Hematopoietic multipotent progenitor cell treated with erythropoietin and hydrocortisone succinate and interleukin-3 and kit ligand, for 8 days (in vitro differentiated cells): ENCODE results near the gene KL.

Experiments used
- DNase-seq: peaks from one replicate; pipeline ENCODE4 v3.0.0-alpha.2; 2015

Gene KL

DNA sequence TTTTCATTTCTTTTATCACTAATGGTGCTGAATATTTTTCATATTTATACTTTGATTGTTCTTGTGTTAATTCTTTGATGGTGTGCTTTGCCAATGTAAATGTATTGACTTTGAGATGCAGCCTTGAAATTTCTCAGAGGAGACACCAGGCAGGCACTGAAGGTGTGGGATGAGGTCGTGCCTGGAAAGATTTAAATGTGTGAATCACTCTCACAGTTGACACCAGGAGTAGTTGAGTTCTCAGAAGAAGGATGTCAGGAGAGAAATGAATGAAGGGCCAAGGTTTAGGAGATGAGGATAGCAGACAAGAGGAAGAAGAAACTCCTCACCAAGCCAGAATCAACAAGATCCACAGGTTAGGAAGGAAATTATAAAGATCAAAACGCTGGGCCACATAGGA lies 10.1 kb upstream of the KL start:
- no peak for DNase-seq

DNA sequence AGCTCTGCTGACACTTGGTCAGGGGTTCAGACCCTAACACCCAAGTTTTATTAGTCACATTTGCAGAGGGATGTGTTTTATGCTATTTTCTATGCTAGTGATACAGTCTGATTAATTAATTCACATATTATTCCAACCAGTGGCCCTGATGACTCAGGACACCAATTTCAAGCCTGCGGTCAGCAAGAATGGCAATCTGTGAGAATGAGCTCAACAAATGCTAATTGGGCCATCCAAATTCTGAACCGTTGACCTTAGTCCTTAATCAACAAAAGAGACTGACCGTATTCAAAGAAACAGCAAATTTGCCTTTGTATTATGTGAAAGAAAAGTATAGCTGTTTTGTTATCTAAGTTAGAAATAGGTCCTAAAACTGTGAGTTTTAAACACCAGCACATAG lies 9.6 kb upstream of the KL start:
- DNase-seq = no peak

DNA sequence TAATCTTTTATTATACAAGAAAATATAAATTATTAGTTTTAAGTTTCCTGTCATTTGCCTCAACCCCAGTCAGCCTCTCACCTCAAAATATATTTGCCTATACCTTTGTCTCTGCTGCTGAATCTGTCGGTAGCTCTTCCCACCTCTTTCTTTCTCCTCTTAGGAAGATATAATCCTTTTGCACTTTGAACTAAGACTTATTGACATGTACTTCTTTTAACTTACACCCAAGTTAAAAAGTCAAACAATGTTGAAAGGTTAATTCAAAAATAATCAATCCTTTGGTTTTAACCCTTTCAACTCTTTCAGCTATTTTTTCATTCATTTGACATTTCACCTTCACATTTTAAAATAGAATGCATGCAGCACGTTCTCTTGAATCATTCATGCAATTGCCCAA lies 9.0 kb upstream of the KL start:
- no peak for DNase-seq

DNA sequence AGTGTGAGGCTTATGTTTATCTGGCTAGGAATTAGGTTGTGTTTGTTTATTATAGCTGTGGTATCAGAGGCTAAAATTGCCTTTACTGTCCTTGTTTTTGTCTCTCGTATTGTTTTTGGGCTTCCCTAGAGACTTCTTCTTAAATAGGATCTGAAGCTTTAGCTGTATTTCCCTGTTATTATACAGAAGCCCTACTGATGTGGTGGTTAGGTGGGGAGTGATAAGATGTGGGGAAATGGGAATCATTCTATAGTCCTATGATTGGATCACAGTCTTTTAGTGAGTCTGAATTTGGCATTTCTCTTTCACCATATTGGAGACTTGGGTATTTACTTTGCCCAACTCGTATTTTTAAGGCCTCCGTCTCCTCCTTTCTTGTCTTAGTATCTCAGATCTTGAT lies 8.3 kb upstream of the KL start:
- no peak for DNase-seq

DNA sequence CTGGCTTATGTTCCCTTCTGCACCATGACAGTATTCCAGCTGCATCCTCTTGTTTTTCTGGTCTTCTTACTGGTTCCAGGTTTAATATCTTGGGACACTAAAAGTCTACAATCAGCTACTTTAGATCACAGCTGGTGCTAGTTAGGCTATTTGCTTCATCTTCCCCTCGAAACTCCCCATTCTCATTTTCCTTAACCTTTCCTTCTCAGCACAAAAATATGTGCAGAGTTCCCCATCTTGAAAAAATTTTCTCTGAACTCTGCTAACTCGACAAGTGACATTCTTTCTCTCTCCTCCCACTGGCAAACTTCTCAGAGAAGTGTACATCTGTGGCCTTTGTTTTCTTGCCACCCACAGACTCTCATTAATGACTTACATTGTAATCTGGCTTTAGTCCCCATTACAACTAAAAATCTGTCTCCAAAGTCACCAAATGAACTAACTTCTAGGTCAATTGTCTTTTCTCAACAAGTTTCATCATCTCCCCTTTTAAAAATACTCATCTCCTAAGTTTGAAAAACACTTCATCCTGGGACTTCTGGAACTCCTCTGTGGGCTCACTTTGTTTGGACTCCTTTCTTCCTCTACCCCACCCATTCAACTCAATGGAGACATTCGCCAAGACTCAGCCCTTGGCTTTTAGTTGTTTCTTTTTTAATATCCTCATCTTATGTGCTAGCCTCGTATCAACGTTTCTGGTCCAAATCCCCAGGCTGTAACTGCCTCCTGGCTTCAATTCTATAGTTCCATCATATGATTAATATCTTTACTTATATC lies 7.1 kb upstream of the KL start:
- DNase-seq = no peak

DNA sequence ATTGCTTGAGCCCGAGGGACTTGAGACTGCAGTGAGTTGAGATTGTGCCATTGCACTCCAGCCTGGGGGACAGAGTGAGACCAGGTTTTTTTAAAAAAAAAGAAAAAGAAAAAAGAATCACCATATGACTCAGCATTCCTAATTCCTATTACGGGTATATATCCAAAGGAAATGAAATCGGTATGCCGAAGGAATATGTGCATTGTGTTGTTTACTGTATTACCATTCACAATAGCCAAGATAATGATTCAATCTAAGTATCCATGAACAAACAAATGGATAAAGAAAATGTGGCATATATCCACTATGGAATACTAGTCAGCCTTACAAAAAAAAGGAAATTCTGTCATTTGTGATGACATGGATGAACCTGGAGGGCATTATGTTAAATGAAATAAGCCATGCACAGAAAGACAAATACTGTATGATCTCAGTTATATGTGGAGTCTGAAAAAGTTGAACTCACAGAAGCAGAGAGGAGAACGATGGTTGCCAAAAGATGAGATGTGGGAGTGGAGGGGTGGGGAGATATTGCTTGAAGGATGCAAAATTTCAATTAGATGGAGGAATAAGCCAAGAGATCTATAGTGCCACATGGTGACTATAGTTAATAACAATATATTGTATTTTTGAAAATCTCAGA lies 4.3 kb upstream of the KL start:
- DNase-seq = no peak

DNA sequence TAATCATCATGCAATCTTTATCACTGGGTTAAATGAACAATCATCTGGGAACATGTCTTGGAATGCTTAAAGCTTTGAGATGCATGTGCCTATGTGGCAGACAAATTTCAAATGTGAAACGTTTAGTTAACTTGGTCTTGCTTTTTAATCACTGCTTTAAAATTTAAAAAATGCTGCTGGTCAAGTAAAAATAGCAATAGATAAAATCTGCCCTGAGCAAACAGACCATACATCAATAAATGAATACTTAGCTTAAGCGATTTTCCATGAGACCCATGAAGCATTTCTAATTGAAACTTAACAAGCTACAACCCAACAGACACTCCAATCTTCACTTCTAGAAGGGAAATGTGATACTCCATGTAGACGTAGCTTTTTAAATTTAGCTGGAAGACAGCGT lies 1.9 kb upstream of the KL start:
- DNase-seq = no peak

DNA sequence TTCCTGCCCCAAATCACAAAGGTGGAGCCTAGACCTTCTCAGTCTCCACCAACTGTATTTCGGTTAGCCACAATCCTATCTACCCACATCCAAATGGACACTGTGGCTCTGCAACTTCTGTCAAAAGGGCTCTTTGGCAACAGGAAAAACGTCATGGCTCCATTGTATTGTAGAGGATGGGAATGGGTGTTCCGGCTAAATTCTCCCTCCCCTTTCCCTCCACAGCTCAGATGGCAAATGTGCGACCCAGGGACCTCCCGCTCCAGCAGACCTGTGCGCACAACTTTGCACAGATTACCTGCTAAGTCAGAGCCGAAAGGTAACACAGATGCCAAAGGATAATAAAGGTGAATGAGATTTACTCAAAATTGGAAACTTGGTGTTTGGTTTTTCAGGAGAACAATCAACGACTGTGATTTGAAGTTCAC lies 968 bp upstream of the KL start:
- DNase-seq = no peak

DNA sequence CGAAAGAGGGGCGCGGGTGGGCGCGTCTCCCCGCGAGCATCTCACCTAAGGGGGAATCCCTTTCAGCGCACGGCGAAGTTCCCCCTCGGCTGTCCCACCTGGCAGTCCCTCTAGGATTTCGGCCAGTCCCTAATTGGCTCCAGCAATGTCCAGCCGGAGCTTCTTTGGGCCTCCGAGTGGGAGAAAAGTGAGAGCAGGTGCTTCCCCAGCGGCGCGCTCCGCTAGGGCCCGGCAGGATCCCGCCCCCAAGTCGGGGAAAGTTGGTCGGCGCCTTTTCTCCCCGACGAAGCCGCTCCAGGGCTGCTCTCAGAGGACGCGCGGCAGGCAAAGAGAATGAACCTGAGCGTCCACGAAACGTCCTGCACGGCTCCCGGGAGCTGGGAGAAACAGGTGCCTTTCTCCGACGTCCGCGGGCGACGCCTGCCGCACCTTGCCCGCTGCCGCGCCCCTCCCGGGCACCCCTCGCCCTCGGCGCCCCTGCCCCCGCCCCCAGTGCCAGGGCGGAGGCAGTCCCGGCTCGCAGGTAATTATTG lies 366 bp upstream of the KL start:
- DNase-seq = no peak

DNA sequence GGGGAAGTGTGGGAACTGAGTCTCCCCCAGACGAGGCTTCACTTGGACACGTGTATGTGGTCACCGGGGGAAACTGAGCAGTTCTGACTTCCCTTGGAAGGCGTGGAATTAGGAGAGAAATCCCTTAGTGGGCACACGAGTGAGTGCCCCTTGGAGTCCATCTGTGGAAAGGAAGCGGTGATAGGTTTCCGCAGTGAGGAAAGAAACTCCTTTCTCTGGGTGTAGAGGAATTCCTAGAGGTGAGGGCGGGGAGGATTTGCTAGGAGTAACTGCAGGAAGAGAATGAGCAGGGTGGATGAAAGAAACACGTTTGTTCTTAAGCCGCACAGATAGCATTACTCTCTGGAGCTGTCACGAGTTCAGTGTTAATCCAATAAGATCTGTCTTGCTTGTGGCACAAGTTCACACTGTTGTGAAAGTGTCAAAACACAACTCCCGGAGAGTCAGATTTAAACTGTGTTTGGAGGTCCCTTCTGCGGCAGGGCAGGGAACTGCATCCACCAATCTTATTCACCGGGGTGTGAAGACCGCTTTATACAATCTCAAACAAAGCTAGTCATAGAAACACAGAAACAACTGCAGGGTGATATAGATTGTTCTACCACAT lies 1.2 kb downstream of the KL start:
- DNase-seq = peak; percentile 71

DNA sequence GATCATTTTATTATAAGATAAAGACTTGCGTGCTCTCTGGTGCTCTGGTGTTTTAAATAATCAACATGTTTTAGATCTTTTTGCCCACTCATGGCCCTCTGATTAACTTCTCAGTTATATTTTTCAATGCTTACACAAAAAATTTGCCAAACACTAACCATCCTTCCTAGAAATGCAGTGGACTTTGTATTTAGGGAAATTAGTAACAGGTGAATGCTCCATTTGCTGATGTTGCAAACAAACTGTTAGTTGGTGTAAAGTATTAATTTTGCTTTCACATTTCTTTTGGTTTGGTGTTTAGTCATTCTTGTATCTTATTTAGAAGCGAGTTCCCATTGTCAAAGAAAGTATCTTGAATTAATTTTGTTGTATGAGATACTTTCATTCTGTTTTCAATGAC lies 2.7 kb downstream of the KL start:
- DNase-seq = no peak

DNA sequence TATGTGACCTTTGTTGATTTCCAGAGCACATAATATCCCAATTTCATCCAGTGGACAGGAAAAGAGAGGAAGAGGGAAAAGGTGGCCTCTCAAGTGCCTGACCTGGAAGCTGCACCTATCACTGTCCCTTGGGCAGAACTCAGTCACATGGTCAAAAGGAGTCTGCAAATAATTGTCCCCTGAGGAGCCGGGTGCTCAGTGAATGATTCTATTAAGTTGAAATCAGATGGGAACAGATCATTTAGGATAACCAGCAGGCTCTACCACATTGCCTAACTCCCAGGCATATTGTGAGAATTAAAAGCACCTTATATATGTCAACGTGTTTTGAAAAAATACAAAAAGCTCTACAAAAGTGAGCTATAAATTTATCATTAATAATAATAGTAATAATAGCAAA lies 6.8 kb downstream of the KL start:
- DNase-seq = no peak

DNA sequence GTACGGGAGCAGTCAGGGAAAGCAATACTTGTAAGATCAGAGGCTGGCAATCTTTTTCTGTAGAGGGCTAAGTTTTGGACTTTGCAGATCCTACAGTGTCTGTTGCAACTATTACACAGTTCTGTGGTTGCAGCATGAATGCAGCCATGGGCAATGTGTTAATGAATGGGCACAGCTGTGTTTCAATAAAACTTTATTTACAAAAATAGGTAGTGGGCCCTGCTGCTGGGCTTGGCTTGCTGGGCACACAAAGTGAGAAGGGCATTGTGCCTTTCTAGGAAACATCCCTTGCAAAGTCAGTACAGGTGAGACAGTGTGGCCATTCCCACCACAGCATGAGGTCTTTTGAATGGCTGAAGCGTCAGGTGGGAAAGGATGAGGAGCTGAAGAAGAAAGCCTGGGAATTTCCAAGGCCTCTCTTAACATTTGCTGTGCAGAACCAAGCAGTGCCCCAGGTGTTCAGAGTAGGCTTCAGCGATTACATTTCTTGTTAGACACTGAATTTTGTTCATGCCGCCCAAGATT lies 9.1 kb downstream of the KL start:
- no peak for DNase-seq

DNA sequence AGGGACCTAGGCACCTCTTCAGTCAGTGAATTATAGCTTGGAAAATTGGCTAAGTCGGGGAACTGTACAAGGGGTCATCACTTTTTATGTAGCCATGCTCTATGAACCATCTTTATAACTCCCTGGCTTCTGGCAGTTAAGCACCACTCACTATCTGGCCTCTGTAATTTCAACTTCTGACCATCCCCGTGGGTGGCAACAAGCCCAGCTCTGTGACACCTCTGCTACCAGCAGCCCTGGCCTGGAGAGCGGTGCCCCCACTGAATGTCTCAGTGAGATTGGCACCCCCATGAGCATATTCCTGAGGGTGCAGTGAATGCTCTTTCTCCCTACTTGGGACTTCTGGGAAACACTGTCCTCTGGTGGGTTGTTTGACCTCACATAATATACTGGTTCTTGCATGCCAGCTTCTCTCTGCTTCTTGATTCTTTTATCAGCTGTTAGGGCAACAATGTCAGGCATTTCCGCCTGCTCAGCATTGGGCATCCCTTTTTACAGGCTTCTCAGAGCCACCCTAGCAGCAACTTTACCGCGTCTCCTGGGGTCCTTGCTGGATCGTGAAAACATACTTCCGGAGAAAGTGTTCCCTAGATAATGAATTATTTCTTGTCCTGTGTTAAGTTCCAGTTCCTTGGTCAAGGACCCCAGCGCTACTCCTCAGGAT lies 10.4 kb downstream of the KL start:
- DNase-seq = no peak

DNA sequence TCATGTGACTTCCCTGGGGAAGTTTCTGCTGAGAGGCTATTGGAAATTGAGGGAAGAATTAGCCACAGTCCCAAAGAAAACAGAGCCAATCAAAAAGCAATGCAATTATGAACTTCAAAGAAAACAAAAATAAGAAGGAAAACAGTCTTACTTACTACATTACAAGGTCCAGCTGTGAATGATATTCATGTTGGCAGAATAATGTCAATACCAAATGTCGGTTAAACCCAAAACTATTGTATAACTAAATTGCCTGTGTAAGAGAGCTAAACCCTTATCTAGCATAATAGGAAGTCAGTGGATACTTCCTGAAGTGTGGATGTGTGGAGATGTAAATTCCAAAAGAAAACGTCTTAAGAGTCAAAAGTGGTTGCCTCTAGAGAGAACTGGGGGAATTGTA lies 12.4 kb downstream of the KL start:
- no peak for DNase-seq

DNA sequence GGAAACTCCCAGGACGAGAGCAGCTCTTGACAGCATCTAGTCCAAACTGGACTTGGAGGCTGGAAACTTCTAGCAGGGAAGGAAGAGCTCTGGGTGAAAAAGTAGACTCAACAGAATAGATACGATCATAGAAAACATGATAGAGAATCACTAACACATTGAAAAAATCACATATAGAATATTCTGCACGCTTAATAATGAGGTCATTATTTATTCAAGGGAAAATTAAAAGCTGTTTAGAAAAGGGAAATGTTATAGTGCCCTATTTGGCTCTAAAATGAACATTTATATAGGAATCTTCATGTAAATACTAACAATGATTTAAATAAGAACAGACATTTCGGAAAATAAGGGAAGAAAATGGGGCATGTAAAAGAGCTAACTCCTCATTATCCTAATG lies 15.1 kb downstream of the KL start:
- no peak for DNase-seq

DNA sequence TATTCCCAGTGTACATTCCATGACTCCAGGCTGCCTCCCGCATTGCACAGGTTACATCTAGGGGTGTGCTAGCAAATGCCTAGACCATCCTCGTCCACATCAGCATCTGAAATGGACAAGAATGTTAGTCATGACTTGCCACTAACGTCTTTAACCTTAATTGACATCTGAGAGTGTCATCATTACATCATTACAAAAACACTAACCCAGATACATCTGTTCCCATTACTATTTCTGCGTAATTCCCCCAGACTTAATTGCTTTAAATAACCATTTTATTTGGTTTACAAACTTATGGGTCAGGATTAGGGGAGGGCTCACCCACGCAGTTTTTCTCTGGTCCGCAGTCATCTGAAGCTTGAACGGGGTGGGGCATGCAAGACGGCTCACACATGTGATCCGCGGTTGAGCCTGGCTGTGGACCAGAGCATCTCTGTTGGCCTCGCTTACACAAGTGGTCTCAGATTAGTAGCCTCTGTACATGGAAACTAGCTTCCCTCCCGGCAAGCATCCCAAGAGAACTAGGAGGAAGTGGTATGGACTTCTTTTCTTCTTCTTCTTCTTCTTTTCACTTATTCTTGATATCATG lies 15.9 kb downstream of the KL start:
- DNase-seq = no peak

DNA sequence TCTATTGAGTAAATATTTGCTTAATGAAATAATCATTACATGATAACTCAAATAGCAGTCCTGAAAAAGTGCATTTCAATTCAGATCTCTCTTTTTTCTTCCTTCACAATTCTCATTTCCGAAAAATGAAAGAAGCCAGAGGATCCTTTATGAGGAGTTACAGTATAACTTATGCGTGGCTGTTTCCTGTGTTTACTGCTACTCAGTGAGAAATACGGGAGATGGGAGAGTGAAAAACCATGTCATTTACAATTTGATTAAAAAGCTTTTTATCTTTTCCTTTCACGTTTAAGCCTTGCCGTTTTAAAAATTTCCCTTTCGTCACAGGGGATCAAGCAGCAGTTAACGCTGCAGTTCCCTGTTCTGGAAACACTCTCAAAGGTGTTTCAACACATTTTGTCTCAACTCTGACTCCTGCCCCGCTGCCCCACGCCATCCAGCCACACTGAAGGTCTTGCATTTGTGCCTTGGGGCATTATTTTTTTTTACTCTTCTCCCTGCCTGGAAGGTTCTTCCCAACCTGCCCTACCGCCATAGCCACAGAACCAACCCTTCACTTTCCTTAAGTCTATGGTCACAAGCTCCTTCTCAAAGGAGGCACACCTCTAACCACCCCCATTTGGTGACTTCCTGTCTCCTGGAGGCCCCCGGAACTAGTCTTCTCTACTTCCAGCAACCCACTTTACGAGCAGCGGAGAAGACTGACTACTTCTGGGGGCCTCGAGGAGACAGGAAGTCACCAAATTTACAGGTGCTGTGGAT lies 17.0 kb downstream of the KL start:
- DNase-seq = no peak

DNA sequence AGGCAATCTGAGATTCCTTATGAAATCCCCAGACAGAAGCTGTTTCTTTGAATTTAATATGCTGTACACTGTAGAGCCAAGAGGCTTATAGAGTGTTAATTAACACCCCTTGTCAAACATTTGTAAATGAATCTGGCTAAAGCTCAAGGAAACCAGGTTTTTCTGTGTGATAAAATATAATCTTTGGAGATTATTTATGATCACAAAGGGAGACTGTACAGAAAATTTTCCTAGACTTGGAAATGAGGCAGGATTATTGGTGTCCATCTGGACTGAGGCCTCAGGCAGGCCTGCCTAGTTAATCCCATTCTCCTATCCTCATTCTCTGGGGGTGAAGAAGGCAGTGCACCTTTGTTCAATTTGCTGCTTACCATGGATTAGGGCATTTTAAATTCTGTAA lies 17.8 kb downstream of the KL start:
- DNase-seq = no peak

DNA sequence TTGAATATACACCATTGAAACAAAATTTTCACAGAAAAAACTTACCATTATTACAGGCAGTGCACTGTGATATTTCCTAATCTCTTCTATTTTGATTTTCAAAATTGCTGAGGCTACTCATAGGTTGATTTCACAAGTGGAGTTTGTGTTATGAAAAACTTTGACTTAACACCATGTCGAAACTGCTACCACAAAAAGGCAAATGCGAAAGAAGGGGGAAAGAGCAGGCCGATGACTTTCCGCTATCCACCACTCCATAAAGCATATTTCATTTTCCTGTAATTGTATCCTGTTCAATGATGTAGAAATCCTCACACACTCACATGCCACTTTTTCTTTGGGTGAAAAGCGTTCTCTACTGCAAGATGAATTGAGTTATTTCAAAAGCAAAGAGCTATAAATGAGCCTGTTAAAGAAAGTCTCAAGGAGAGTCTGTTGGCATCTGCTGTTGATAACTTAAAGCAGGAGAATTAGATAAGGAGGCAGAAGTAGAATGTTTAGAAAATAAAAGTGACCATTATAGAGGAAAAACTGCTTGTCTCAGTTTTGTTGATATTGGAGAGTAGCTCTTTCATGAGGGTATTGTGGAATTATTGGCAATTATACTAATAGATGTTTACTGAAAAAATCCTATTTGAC lies 18.8 kb downstream of the KL start:
- peak; percentile 49 for DNase-seq

DNA sequence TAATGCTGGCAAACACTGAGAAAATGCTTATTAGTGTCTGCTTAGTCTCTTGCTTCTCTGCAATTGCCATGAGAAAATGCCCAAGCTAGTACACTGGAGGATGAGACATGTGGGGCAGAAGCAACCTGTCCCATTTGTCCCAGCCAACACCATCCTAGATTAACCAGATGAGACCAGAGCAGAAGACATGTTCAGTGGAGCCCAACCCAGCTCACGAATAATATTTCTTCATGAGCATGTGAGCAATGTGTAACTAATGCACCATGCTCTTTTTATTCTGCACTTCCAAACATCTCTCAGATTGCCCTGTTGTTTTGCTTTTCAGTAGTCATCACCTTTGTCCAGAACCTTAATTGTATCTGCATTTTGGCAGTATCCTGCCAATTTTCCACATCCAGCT lies 21.4 kb downstream of the KL start:
- no peak for DNase-seq

DNA sequence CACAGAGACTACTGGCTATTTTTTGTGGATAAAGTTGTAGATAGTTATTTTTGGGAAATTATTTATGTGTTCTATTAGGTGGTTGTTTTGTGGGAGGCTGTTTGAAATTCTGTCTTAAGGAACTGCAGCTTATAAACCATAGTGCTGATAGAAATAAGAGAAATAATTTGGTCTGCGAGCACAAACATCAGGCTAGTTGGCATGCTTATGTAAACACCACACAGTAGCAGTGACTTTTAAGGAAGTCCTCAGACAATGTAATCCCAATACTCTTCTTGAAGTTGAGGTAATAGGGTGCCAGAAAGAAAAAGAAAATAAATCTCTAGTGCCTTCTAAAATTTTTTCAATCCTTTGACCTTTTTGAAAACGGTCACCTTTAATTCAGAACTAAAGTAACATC lies 23.9 kb downstream of the KL start:
- no peak for DNase-seq
